Activated effector memory CD4-positive, alpha-beta T cell treated with Interleukin-2 at 50 U/mL for 16 hours (primary cell): ENCODE data around the gene GAS7.

ENCODE experiments used
- DNase-seq: peaks from one replicate; pipeline ENCODE4 v3.0.0-alpha.2; 2020

Gene GAS7

DNA sequence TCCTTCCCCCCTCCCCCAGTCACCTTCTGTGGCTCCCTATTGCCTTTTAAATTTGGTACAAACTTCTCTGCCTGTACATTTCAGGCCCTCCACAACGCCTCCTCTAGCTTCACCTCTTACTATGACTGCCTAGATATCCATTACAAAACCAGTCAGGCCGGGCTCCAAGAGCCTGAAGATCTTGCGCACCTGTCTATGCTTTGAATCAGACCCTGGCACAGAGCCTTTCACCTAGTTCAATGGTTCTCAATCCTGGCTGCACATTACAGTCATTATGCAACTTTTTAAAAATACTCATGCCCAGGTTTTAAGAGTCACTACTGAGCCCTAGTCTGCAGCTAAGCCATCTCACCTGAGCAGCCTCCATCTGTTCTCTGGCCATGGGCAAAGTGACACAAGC is 1.6 kb upstream of the GAS7 start:
- no peak for DNase-seq

DNA sequence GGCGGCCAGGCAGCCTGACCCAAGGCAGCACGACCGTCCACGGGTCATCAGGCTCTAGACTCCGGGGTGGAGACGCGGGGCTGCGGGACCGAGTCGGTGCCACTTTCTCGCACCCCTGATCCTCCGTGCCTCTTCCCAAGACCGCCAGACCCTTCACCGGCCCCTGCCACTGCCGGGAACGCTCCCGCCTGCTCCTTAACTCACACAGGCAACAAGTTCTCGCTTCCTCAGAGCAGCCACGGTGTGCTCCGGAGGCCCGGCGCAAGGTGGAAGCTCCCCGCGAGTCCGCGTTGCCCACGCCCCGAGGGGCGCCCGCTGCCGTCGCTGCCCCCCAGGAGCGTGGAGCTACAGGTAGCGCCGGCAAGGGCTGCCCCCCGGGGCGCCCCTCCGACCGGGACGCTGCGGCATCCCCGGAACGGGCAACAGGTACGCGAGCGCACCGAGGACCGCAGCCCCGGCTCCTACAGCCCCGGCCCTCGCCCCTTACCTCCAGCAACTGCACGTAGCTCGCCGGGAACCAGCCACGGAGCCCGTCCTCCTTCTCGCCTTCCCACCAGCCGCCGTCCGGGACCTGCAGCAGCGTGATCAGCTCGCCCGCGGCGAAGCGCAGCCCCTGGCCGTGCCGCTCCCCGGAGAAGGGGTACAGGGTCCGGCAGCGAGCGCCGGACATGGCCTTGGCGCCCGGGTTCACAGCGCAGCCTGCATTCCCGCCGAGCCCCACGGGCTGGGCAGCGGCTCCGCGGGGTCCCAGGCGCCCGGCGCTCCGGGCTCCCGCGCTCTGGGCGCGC is 491 bp downstream of the GAS7 start:
- DNase-seq: no peak

DNA sequence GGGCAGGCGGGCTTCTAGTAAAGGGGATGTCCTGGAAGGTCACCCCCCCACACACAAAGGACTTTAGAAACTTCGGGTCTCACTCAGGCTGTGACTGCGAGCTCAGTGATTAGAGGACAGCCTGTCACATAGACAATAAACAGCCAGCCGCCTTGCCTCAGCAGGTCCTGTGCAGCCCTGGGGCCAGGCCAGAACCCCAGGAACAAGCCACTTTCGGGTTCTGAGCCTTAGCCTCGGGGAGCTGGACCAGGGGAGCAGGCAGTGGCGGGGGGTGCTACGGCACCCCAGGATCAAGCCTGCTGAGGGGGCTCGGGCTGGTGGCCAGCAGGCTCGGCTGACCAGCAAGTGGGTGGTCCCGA is 1.1 kb downstream of the GAS7 start:
- no peak for DNase-seq

DNA sequence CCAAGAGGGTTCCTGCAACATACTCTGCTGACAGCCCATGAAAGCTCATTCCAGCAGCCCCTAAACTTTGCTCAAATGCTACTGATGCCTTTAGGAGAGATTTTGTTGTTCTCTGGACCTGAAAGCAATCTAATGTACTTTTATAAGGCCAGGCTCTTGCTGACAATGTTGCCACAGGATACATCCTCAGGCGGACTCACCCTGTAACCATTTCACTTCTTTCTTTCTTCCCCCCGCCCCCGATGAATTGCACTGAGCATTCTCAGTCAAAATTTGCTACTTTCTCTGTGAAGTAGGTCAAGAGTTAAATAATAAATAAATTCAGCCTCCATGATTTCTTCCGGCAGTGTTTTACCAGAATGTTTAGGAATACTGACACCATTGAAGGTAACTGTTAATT is 1.5 kb downstream of the GAS7 start:
- no peak for DNase-seq

DNA sequence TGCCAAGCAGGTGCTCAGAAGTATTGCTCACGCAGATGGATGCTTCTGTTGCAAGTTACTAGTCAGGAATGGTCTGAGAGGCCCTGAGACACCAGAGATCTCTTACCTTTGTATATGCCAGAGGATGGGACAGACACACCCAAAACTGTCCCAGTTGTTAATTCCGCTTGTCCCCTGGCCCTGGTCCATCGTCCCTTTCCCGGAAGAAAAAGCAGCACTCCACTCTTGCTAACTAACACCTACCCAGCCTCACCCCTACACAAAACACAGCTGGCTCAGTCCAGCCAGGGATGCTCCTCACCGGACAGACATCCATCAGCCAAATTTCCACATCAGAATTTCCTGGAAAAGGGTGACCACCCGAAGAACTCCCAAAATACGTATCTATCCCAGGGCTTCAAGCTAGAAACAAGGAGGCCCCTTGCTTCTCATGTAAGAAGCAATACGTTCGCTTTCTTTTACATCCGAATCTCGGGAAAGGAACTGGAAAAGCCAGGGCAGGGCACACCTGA is 2.0 kb downstream of the GAS7 start:
- DNase-seq: no peak

DNA sequence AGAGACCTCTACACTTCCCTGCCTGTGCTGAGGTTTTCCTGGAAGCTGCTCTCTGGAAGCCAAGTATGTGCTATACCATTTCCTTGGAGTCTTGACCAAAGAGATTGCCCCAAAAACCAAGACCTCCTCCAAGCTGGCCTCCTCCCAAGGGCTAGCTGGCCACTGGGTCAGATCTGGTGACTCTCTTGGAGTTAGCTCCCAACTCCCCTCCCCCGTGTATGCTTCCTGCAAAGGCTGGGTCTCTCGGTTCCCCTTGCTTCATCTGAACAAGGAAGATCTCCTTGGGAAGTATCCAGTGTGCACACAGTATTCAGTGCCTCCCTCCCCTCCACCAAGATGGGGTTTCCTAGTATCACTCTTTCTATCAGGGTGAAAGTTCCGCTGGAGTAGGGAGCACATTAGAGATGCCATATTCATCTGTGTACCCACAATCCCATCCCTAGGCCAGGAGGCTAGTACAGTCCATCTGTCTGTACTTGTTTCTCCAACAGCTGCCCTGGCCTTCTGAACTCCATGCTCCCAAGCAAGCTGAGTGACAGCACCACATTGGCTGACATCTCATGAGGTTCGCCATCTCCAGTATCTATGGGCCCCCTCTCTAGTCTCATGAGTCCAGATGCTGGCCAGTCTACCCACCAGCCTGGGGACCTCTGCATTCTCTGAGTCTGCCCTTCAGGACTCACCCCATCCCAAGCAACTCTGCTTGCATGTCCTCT is 3.2 kb downstream of the GAS7 start:
- DNase-seq: no peak

DNA sequence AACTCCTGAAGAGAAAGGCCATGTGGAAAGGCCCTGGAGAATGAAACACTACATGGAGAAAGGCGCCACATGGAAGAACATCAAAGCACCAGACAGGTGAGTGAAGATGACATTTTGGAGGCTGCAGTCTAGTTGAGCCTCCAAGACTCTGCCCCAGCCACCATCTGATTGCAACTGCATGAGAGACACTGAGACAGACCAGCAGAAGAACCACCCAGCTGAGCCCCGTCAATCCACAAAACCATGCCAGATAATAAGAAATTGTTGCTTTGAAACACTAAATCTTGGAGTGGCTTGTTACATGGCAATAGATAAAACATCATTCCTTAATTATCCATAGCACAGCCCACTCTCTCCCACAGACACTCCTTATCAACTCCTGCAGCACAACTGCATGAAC is 4.8 kb downstream of the GAS7 start:
- no peak for DNase-seq

DNA sequence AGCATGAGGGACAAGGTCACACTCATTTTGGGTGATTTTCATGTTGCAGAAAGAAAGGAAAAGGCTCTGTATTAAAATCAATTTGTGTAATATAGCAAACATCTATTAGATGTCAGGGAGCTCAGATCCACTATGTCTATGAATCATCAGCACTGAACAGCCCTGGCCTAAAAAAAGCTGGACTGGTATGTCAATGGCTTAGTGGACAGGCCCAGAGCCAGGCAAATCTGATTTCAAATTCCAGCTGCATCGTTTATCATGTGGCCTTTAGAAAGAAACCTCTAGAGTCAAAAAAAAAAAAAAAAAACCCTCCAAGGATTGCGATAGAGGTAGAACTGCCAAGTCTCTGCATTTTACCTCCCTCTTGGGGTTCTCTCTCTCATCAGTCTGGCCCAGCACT is 5.4 kb downstream of the GAS7 start:
- DNase-seq: no peak

DNA sequence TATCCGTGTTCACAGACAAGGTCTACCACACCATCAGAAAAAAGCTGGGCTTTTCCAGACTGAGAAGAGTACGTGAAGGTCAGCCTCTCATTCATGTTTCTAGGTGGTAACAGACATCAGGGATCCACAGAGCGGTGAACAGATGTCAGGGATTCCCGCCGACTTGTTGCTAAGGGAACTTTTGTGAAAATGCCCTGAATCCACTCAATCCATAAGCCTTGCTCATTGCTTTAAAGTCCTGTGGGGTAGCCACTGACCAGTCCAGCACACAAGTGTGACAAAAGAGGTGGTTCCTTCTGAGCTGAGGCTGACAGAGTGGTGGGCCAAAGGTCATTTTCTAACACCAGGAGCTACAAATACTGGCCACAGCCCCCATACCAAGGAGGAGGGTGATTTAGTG is 5.9 kb downstream of the GAS7 start:
- DNase-seq: no peak

DNA sequence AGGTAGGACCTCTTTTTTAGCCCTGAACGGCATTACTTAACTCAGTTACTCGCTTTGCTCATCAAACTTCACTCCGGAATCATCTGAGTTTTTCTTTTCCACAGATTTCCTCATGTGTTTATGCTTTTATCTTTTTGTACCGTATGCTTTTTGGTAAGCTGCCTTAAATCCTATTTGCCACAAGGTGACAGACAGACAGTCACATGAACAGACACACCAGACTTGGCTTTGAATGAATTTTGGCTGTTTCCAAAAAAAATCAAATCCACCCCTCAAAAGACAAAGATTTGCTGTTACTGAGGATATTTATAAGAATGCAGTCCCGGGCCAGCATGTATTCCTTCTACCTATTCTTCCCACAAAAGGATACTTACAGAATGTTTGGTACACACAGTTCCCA is 10.9 kb downstream of the GAS7 start:
- DNase-seq: no peak

DNA sequence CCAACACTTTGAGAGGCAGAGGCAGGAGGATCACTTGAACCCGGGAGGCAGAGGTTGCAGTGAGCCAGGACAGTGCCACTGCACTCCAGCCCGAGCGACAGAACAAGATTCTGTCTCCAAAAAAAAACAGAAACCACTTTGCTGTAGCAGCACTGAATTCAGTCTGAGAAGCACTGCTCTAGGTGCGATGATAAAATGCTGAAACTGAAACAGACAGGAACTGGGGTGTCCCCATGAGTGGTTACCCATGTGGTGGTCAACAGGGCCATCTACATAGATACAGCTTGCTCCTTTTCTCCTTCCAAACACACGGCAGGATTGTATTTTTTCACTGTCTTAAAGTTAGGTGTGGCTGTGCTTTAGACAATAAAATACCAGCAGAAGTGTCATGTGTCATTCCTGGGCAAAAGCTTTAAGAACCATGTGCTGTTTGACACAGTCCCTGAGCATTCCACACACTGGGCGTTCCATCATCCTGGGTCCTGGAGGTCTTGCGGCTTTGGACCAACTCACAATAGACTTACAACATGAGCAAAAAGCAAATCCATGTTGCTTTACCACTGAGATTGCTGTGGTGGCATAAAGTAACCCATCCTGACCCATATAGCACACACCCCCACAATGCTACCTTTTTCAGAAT is 11.5 kb downstream of the GAS7 start:
- DNase-seq: no peak

DNA sequence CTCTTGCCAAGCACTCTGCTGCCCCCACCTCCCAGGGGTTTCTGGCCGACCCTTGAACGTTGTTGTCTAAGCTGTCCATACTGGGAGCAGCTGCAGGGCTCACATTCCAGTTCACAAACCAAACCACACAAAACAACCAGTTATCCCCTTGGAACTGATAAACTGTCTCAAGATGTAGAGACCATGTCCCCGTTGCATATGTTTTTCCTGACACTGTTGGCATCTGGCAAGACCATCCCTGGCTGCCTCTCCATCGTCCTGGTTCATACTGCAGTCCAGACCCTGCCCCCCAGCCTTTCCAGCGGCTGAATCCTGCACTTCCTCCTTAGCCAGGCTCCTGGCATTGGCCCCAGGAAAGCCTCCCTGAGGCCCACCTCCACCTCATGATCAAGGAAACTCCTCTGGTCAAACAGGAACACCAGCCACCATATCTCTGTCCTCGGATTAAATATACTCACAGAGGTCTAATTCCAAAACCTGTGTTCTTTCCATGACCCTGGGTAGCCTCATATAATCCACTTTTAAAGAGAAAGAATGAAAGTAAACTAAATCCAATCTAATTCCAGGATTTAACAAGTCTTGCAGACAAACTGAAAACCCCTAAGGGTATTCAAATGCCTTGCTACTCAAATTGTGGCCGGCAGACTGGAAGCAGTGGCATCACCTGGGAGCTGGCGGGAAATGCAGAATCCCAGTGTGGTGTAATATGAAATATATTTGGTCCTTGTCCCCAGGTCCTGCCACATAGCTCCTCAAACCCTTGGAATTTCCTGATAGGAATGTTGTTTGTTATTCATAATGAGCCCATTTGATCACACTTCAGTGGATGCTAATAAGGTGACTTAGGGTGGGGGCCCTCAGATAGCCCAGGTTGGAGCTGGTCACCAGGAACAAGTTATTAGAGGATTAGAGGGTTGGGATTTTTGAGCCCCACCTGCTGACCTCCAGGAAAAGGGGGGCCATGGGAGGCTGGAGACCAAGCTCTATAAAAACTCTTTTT is 14.2 kb downstream of the GAS7 start:
- DNase-seq: no peak

DNA sequence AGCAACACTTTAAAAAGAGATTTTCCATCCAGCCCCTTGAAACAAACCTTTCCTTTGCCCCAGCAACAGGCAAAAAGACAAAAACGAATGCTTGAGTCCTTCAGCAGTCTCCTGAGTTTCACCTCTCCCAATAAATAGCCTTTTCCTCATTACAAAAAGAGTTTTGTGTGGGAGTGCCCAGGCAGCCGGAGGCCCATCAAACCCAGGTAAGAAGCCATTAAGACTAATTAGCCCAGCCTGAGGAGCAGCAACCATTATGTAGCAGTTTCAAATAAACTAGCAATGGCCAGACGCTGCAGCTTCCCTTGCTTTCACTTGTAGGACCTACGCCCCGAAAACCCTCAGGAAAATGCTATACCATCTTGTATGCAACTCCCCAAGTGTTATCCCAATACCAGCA is 15.6 kb downstream of the GAS7 start:
- DNase-seq: no peak

DNA sequence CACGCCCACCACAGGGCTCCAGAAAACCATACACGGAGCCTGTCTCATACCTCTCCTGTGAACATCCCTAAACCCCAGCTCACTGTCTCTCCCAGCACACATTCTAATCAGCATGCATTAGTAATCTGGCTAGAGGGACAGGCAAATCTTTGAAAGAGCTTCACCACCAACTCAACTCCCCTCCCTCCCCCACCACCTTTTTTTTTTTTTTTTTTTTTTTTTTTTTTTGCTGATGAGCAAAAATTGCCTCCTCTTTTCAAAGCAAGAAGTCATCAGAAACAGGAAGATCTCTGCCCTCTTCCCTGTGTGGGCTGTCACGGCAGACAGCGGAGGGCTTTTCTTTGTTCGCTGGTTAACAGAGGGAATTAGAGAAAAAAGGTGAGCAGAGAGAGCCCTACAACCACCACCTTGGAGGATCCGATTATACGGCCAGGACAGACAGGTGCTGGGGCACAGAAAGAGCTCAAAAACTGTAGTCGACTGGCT is 19.9 kb downstream of the GAS7 start:
- DNase-seq: no peak

DNA sequence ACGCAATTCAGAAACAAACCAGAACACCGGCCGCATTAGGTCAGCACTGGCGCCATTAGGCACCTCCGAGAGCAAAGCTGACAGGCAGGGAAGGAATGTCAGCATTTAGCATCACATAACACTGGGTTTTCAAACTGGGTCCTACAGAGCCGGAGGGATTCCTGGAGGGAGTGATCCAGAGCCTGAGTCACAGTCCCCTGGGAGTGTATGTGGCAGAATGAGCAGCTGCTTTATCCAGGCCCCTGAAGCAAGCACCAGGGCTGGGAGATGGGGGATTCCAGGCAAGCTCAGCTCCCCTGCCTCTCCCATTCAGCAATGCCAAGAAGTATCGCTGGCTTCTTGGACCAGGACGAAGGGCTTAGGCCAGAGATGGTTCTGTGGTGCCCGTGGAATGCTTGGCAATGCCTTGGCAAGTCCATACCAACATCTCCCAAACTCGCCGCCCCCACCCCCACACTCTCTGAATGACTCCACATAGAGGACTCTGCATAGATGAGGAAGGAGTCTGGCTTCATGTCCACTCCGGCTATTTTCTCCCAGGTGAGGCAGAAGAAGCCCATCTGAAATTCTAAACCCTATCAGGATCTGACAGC is 20.4 kb downstream of the GAS7 start:
- DNase-seq: no peak

DNA sequence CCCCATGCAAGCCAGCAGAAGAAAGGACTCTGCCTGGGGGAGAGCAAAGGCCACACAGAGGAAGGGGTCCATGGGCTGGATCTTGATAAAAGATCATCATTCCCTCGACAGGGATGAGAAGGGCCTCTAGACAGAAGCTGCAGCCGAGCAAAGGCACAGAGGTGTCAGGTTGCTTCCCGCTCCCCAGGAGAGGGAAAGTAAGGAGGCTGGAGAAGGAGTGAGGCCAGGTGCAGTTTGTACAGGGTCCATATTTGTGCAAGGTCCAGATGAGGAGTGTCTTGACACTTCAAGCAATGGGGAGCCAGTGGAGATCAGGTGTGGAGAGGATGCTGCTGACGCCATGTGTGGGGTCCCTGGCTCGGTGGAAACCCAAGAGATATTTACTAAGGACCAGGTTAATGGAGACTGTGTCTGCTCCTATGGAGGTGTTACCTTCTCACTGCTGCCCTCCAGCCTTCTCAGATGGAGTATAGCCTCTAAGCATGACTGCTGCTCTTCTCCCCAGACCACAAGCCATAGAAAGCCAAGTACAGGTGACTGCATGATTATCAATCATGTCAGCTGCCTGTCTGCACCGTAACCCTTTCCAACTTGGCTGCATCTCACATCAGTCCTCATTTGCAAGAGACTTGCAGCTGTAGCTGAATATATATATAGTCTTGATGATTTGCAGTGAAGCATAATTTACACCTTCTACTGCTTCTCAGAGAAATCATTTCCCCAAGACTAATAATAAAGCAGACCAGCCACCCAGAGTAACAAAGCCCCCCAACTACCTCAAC is 21.1 kb downstream of the GAS7 start:
- no peak for DNase-seq

DNA sequence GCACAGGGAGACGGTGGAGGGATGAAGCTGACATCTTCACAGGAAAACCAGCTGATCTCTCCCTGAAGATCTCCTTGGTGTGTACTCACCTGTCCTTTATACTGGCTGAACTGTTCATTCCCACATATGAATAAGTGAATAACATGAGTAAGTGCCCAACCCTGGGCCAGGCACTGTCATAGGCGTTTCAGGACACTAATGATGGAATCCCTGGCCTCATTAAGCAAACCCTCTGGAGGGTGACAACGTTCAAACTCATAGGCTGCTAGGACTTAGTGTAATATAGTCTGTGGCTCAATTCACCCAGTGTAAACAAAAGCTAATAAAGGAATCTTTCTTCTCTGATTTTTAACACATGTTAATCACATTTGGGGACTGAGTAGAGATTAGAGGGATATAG is 24.5 kb downstream of the GAS7 start:
- no peak for DNase-seq

DNA sequence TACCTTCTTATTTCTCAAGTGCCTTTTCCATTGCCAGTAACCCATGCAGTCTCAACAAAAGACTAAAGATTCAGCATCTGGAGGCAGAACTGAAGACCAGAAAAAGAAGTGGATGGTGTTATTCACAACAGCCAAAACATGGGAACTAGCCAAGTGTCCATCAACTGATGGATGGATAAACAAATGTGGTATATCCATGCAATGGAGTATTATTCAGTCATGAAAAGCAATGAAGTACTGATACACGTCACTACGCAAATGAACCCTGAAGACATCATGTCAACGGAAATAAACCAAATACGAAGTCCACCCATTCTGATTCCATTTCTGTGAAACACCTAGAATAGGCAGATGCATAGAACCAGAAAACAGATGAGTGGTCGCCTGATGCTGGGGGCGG is 25.6 kb downstream of the GAS7 start:
- DNase-seq: no peak

DNA sequence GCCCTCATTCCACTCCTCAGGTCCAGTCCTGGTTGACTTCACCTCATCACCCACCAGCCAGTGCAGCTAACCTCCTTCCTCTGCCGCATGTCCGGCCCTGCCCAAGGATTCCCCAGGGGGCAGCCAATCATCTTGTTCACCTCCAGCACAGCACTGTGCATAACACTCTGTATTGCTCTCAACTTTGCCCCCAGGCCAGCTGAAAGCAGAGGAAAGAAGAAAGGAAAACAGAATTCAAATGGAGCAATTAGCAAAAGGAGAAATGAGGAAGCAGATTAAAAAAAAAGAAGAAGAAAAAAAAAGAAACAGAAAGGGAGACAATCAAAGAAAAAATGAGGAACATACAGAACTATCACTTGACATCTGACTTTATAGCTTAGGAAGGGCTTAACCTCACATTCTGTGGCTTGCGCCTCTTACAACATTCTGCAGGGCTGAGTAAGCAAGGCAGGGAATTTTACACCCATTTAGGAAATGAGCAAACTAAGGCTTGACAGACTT is 26.1 kb downstream of the GAS7 start:
- DNase-seq: no peak

DNA sequence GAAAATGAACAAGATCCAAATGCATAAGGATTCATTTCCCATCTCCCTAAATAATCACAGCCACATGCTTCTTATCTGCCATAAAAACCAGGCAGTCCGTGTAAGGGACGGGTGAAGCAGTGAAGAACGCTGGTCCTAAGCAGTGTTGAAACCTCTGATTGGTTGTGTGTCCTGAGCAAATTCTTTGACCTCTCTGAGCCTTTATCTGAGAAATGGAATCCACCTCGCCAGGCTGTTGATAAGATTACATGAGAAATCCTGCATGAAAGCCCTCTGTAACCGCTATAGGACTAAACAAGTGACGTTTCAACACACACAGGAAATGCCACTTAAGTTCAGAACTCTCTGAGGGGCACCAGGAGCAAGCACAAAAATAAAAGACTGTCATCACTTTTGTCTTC is 26.8 kb downstream of the GAS7 start:
- DNase-seq: no peak

DNA sequence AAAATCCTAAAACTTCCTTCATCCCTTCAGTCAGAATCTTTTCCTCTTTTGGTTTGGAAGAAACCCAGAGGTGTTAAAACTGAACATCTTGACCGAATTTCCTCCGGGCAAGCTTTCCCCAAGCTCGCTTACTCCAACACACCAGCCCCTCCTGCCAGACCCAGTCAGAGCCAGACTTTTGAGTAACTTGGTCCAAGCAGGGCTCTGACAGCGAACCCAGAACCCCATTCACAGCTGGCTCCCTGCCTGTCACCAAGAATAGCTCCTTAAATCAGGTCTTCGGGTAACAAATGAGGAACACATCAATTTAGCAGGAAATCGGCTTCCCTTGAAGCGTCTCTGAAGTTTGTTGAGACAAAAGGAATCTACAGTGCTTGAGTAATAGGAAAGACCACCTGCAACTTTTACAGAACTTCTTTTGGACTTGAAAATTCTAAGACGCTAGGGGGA is 27.3 kb downstream of the GAS7 start:
- DNase-seq: no peak
